GM19043 (cell line): ENCODE measurements around the gene DISC1.
"Not testable (repeated sequence)": the region's sequence is repeated elsewhere in the genome, so short reads cannot be mapped to it uniquely, and the experiment has no call there.

Source experiments
- ATAC-seq: cut with Tn5 transposase; IDR thresholded peaks from one replicate; pipeline ENCODE4 v1.9.1; 2021; ENCODE audit warnings: low read depth; ENCODE audit not compliant: unreplicated experiment

The DISC1 gene

DNA sequence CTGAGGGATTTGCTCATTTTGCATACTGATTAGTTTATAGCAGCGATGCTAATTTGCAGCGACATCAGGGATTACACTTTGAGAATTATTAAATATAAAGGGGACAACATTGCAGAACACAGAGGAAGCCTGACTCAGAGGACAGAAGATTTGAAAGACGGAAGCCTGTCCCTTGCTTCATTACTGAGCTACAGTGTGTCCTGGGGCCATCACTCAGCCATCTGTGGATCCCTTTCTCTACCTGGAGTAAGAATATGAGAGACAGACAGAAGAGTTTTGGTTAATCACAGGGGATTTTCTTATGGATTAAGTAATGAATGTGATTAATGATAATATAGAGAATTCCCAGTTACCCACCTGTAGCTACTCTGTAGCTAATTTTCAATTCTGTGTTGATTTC lies 134.7 kb downstream of the DISC1 start:
- ATAC-seq = no peak

DNA sequence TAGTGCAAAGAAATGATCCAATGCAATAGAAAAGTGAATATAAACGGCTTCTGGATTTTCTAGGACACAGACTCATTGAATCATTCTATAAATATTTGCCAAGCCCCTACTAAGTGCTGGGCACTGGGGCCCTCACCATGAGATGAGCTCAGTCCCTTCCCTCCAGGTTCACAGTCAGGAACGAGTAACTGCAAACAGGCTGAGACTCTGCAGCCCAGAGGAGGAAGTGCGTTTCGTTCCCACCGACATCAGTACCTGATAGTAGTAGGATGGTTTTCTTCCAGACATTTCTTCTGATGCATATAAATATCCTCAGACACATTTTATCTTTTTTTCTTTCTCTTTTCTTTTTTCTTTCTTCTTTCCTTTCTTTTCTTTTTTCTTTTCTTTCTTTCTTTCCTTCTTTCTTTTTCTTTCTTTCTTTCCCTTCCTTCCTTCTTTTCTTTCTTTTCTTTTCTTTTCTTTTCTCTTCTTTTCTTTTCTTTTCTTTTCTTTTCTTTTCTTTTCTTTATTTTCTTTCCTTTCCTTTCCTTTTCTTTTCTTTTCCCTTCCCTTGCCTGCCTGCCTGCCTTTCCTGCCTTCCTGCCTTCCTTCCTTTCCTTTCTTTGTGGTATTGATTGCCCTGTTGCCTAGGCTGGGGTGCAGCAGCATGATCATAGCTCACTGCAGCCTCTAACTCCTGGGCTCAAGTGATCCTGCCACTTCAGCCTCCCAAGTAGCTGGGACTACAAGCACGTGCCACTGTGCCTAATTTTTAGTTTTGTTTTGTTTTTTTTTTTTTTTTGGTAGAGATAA lies 135.4 kb downstream of the DISC1 start:
- ATAC-seq = no peak

DNA sequence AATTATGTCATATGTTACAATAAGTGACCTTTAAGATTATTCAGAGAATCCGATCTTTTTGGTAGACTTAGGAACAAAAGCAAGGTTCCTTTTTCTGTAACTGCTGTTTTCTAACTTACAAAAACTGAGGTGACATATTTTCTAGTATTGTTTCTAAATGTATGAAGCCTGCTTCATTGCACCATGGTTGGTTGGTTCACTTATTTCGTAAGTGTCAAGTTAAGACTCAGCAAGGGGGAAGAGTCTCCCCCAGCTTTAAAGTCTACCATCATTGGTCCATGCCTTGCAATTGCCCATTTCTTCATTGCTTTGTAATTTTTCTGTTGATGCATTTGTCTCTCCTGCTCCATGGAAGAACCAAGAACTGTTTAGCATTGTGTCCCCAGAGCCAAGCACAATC lies 136.9 kb downstream of the DISC1 start:
- no peak for ATAC-seq

GRCh38 chr1:231765825-231766224 lies 139.2 kb downstream of the DISC1 start:
- ATAC-seq = not testable (repeated sequence)

GRCh38 chr1:231767471-231767870 lies 140.9 kb downstream of the DISC1 start:
- ATAC-seq = no peak

DNA sequence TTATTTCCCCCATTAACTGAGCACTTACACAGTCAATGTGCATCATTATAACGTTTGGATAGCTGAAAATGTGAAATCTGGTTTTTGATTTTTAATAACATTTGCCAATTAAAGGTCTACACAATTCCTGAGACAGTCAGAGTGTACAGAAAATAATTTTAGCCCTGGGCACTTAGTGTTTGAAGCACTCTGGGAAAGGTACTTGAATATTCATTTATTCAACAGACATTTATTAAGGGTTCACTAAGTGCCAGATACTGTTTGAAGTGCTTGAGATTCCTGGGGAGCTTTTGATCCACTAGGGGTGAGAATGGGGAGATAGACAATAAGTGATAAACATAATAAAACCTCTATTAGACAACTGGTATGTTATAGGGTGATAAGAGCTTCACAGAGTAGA lies 141.8 kb downstream of the DISC1 start:
- no peak for ATAC-seq

GRCh38 chr1:231770506-231771175 lies 144.1 kb downstream of the DISC1 start:
- no peak for ATAC-seq

DNA sequence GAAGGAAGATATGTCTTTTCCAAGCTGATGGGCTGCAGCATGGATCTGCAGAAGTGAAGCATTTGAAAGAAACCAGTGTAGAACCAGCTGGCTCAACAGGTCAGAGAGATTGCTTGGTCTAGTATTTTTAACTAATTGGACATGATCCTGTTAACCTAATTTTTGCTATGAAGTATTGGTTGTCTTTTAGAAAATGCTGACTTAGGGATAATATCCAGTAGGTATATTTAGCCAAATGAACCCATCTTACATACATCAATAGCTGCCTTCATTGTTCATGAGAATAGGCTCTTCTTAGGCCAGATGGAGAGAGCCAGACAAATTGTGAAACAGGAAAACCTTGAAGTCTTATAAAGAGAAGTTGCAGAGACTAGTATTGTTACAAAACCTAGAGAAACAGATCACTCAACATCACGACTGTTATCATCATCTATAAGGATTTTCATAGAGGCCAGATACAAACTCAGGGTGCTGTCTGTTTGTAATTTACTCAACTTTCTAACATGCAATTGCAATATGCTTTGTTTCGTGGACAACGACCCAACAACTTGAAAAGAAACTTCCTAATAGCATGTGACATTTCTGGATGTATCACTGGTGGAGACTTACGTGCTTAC lies 148.2 kb downstream of the DISC1 start:
- no peak for ATAC-seq

DNA sequence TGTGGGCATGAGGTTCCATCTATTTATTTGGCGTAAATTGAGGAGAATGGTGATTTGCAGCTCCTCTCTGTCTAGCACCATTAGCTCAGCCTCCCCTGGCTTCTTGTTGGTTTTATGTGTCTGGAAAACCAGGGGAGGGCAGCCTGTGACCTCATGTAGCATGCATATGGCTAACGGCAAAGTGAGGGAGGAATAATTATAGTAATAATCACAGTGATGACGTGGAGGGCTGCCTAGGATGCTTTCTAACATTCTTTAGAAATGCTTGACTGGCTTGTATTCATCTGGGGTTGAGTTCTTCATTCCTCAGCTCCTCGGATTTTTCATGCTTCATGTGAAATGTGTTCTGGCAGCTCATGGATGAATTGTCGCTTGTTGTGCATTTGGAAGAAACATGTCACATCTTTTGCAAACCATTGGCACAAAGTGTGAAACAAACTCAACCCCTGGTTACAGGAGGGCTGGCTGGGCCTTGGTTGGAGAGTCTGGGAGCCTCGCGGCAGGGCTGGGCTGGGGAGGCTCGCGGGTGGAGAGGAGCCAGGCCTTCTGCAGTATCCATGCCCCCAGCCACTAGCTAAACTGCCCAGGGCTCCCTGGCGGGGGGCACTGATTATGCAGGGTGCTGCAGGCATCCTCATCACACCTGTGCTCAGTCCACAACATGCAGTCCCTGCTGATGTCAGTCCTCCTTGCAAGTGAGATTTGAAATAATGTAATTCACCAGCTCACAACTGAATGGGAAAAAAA lies 149.6 kb downstream of the DISC1 start:
- ATAC-seq = no peak

DNA sequence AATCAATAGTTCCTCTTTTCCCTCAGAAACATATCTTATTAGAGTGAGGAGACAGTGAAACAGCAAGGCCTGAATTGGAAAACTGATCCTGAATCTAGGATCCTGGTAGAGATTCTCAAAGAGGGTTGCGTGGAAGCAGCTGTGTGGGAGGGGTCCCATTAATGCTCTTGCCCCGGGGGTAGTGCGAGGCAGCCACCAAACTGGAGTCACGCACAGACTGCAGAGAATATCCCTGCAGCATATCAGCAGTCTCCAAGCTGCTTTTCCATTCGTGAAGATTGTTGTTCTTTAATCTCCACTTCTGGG lies 150.1 kb downstream of the DISC1 start:
- no peak for ATAC-seq

GRCh38 chr1:231778009-231778719 lies 151.6 kb downstream of the DISC1 start:
- no peak for ATAC-seq

- no peak for ATAC-seq
Observed at GRCh38 chr1:231779081-231779480, 152.5 kb downstream of the DISC1 start.

GRCh38 chr1:231781892-231782291 lies 155.3 kb downstream of the DISC1 start:
- no peak for ATAC-seq

GRCh38 chr1:231785073-231785472 lies 158.5 kb downstream of the DISC1 start:
- not testable (repeated sequence) for ATAC-seq

- no peak for ATAC-seq
Observed at GRCh38 chr1:231786126-231786525, 159.5 kb downstream of the DISC1 start.

DNA sequence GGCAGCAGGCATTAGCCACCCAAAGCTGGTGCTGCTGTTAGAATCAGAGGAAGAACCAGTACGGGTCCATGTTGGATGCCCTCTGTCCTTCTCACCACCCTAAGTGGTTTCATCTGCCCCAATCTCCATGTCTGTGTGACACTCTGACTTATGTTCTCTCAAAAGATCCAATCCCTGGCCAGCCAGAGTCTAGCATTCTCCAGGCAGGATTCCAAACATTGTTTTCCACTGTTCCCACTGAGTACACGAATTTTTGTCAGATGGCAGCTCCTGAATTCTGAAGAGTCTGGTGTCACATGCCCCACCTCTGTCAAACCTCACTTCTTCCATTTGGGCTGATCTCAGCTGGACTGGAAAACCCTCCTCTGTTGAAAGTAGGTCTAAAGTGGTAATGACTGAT lies 166.0 kb downstream of the DISC1 start:
- ATAC-seq = no peak

DNA sequence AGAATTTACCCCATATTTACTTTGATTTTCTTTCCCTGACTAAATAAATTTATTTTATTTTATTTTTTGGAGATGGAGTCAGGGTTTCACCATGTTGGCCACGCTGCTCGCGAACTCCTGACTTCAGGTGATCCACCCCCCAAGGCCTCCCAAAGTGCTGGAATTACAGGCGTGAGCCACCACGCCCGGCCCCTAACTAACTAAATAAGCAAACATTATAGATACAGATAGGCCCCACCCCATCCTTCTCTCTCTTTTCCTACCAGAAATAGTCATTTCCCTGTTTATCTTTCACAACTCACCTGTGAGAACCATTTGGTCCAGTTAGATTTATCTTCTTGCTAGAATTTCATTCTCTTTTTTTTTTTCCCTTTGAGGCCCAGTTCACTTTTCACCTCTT lies 167.3 kb downstream of the DISC1 start:
- no peak for ATAC-seq

- ATAC-seq = no peak
Observed at GRCh38 chr1:231796141-231796540, 169.6 kb downstream of the DISC1 start.

DNA sequence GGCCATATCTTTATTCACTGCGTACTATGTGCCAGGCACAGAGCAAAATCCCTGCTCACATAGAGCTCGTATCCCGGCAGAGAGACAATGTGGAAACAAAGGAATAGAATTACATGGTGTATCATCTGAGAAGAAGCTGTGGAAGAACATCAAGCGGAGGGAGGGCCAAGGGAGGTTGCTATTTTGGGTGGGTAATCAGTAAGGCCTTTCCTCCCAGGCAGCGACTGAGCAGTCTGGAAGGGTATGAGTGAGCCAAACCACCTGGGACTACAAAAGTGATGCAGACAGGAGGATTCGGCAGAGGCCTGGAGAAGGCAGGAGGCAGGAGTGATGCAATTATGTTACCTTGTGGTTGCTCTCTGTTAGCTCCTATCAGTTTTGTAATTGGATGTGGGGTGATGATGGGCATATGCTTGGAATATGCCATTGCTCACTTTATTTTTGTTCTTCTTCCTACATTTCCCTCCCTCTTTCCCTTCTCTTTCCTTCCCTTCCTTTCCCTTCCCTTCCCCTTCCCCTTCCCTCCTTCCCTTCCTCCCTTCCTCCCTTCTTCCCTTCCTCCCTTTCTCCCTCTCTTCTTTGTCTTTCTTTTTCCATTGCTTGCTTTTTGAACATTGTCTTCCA lies 172.9 kb downstream of the DISC1 start:
- no peak for ATAC-seq

GRCh38 chr1:231800108-231800507 lies 173.5 kb downstream of the DISC1 start:
- no peak for ATAC-seq
